Neural cell (in vitro differentiated cells): ENCODE results near the gene DCAF6. TPM values are rescaled to one million over a fixed set of nuclear protein-coding genes. Genes with fewer than 3 reads are reported as not detected.

Experiments used
- H2AFZ ChIP-seq: fragments of 200-600, 300-800 bp; sonication (generic), shearing (Covaris generic); 2 replicates; pipeline ENCODE4 v1.6.0; 2014; ENCODE audit warnings: low read depth, mild to moderate bottlenecking, antibody characterized with exemption, low read length, moderate library complexity
- H3F3A ChIP-seq: fragments of 200-600 bp; shearing (Covaris generic); 2 replicates; pipeline ENCODE4 v1.6.1; 2016; ENCODE audit warnings: mild to moderate bottlenecking, moderate library complexity, mixed read lengths, antibody characterized with exemption, low read length; ENCODE audit not compliant: insufficient read depth, poor library complexity, severe bottlenecking
- H3K27ac ChIP-seq: fragments of 200-600, 300-800 bp; sonication (generic), shearing (Covaris generic); 2 replicates; pipeline ENCODE4 v1.5.1; 2014; ENCODE audit warnings: mild to moderate bottlenecking, low read length, moderate library complexity
- H3K27me3 ChIP-seq: fragments of 300-800, 200-600 bp; sonication (generic), shearing (Covaris generic); 2 replicates; pipeline ENCODE4 v1.6.0; 2014; ENCODE audit warnings: mild to moderate bottlenecking, low read depth, low read length, moderate library complexity; ENCODE audit not compliant: insufficient read depth
- H3K36me3 ChIP-seq: fragments of 300-800, 200-600 bp; sonication (generic), shearing (Covaris generic); 2 replicates; pipeline ENCODE4 v1.5.1; 2014; ENCODE audit warnings: mild to moderate bottlenecking, antibody characterized with exemption, low read length, moderate library complexity; ENCODE audit not compliant: insufficient read depth
- H3K4me2 ChIP-seq: fragments of 300-800, 200-600 bp; sonication (generic), shearing (Covaris generic); 2 replicates; pipeline ENCODE4 v1.6.0; 2014; ENCODE audit warnings: mild to moderate bottlenecking, low read length
- H3K4me3 ChIP-seq: fragments of 300-800, 200-600 bp; sonication (generic), shearing (Covaris generic); 2 replicates; pipeline ENCODE4 v1.5.1; 2014; ENCODE audit warnings: mild to moderate bottlenecking, low read length, moderate library complexity
- H3K79me2 ChIP-seq: fragments of 200-600 bp; shearing (Covaris generic); replicated peaks from 2 replicates; pipeline ENCODE4 v1.6.0; 2014; ENCODE audit warnings: mild to moderate bottlenecking, low read length, moderate library complexity; ENCODE audit not compliant: insufficient read depth
- H3K9ac ChIP-seq: fragments of 300-800, 200-600 bp; sonication (generic), shearing (Covaris generic); 2 replicates; pipeline ENCODE4 v1.6.1; 2016; ENCODE audit warnings: mild to moderate bottlenecking, low read length, mixed read lengths
- H3K9me2 ChIP-seq: fragments of 200-600 bp; shearing (Covaris generic); 2 replicates; pipeline ENCODE4 v1.6.1; 2016; ENCODE audit warnings: mild to moderate bottlenecking, low read length, mixed read lengths; ENCODE audit not compliant: insufficient read depth
- H3K9me3 ChIP-seq: fragments of 200-600, 300-800 bp; sonication (generic), shearing (Covaris generic); 2 replicates; pipeline ENCODE4 v1.6.1; 2016; ENCODE audit warnings: mild to moderate bottlenecking, mixed run types, low read length, moderate library complexity, mixed read lengths
- H4K20me1 ChIP-seq: fragments of 200-600 bp; shearing (Covaris generic); 2 replicates; pipeline ENCODE4 v1.6.1; 2016; ENCODE audit warnings: mild to moderate bottlenecking, mixed run types; ENCODE audit not compliant: insufficient read depth
- CTCF ChIP-seq: fragments of 450-650 bp; IDR thresholded peaks from 2 replicates; pipeline ENCODE4 v1.5.1; 2014; ENCODE audit warnings: antibody characterized with exemption, mild to moderate bottlenecking, moderate library complexity; ENCODE audit not compliant: poor library complexity, severe bottlenecking
- EP300 ChIP-seq: fragments of 450-650 bp; conservative IDR thresholded peaks from 2 replicates; pipeline ENCODE4 v1.6.1; 2014; ENCODE audit warnings: antibody characterized with exemption, mild to moderate bottlenecking, moderate library complexity; ENCODE audit not compliant: poor library complexity, severe bottlenecking
- EZH2 ChIP-seq: fragments of 200-600, 300-800 bp; shearing (Covaris generic), sonication (generic); IDR thresholded peaks from 2 replicates; pipeline ENCODE4 v1.6.1; 2014; ENCODE audit warnings: antibody characterized with exemption, low read length, borderline replicate concordance, mild to moderate bottlenecking; ENCODE audit not compliant: insufficient read depth, poor library complexity, severe bottlenecking
- MXI1 ChIP-seq: fragments of 450-650 bp; conservative IDR thresholded peaks from 2 replicates; pipeline ENCODE4 v1.6.1; 2014; ENCODE audit warnings: antibody characterized with exemption, mild to moderate bottlenecking; ENCODE audit not compliant: poor library complexity, severe bottlenecking
- POLR2AphosphoS5 ChIP-seq: IDR thresholded peaks from 2 replicates; pipeline ENCODE4 v1.6.1; 2012
- RAD21 ChIP-seq: fragments of 450-650 bp; conservative IDR thresholded peaks from 2 replicates; pipeline ENCODE4 v1.6.1; 2014; ENCODE audit warnings: antibody characterized with exemption, mild to moderate bottlenecking, moderate library complexity
- REST ChIP-seq: IDR thresholded peaks from 2 replicates; pipeline ENCODE4 v1.6.1; 2012; ENCODE audit warnings: borderline replicate concordance
- SMC3 ChIP-seq: fragments of 450-650 bp; conservative IDR thresholded peaks from 2 replicates; pipeline ENCODE4 v1.6.1; 2014; ENCODE audit warnings: antibody characterized with exemption, mild to moderate bottlenecking, moderate library complexity; ENCODE audit not compliant: poor library complexity
- TAF1 ChIP-seq: IDR thresholded peaks from 2 replicates; pipeline ENCODE4 v1.6.1; 2012; ENCODE audit warnings: low read depth
- polyA plus RNA-seq: library from polyadenylated mRNA; depleted of rRNA; stranded (reverse); fragments of >200 nt; gene quantifications from 2 replicates; pipeline ENCODE4 v1.2.3, GENCODE V29; 2014

Gene DCAF6
- polyA plus RNA-seq, 1 donor from 2014 or later: 44.8 TPM

- H3K27me3 ChIP-seq: no peaks in the 10 kb centered on the region
- no peak overlapping the region for H3K27ac ChIP-seq
- H2AFZ ChIP-seq: no peak overlapping the region
- peaks cover 48% of the 10 kb centered on the region for H3K79me2 ChIP-seq
- no peaks in the 10 kb centered on the region for H3K9me2 ChIP-seq
- H4K20me1 ChIP-seq: no peaks in the 10 kb centered on the region
- H3K4me2 ChIP-seq: no peak overlapping the region
- no peak overlapping the region for H3K4me3 ChIP-seq
- no peaks in the 10 kb centered on the region for H3K9me3 ChIP-seq
- TF ChIP-seq TAF1: no peak
- no peak for TF ChIP-seq EZH2
- TF ChIP-seq RAD21: no peak
- TF ChIP-seq REST: no peak
- TF ChIP-seq CTCF: no peak
- no peak overlapping the region for H3K9ac ChIP-seq
- H3F3A ChIP-seq: no peaks in the 10 kb centered on the region
- no peaks in the 10 kb centered on the region for H3K36me3 ChIP-seq
Measured at GRCh38 chr1:167943541-167943940, 7.1 kb downstream of the DCAF6 start.

DNA sequence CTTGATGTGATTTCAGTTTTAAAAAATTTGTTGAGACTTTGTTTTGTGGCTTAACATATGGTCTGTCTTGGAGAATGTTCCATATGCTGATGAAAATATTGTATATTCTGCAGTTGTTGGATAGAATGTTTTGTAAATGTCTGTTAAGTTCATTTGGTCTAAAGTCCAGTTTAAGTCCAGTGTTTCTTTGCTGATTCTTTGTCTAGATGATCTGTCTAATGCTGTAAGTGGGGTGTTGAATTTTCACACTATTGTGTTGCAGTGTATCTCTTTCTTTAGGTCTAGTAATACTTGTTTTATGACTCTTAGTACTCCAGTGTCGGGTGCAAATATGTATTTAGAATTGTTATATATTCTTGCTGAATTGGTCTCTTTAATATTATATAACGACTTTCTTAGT is 11.2 kb downstream of the DCAF6 start:
- no peaks in the 10 kb centered on the region for H3K9me2 ChIP-seq
- no peak overlapping the region for H3K4me2 ChIP-seq
- no peaks in the 10 kb centered on the region for H3K9me3 ChIP-seq
- no peaks in the 10 kb centered on the region for H4K20me1 ChIP-seq
- H3K27ac ChIP-seq: no peak overlapping the region
- no peak overlapping the region for H3K4me3 ChIP-seq
- no peaks in the 10 kb centered on the region for H3K36me3 ChIP-seq
- TF ChIP-seq EP300: no peak
- no peak for TF ChIP-seq MXI1
- TF ChIP-seq EZH2: no peak
- no peak for TF ChIP-seq POLR2AphosphoS5
- TF ChIP-seq TAF1: no peak
- TF ChIP-seq SMC3: no peak
- no peak for TF ChIP-seq REST
- TF ChIP-seq RAD21: no peak
- no peak for TF ChIP-seq CTCF
- H3K79me2 ChIP-seq: peaks cover 24% of the 10 kb centered on the region
- H3K9ac ChIP-seq: no peak overlapping the region
- no peaks in the 10 kb centered on the region for H3F3A ChIP-seq
- H2AFZ ChIP-seq: no peak overlapping the region
- no peaks in the 10 kb centered on the region for H3K27me3 ChIP-seq
